HG02610 (cell line): ENCODE measurements around the gene PIGU.

ENCODE experiments used
- ATAC-seq: cut with Tn5 transposase; IDR thresholded peaks from one replicate; pipeline ENCODE4 v1.9.1; 2021; ENCODE audit warnings: mild to moderate bottlenecking, moderate library complexity; ENCODE audit not compliant: unreplicated experiment

PIGU gene

DNA sequence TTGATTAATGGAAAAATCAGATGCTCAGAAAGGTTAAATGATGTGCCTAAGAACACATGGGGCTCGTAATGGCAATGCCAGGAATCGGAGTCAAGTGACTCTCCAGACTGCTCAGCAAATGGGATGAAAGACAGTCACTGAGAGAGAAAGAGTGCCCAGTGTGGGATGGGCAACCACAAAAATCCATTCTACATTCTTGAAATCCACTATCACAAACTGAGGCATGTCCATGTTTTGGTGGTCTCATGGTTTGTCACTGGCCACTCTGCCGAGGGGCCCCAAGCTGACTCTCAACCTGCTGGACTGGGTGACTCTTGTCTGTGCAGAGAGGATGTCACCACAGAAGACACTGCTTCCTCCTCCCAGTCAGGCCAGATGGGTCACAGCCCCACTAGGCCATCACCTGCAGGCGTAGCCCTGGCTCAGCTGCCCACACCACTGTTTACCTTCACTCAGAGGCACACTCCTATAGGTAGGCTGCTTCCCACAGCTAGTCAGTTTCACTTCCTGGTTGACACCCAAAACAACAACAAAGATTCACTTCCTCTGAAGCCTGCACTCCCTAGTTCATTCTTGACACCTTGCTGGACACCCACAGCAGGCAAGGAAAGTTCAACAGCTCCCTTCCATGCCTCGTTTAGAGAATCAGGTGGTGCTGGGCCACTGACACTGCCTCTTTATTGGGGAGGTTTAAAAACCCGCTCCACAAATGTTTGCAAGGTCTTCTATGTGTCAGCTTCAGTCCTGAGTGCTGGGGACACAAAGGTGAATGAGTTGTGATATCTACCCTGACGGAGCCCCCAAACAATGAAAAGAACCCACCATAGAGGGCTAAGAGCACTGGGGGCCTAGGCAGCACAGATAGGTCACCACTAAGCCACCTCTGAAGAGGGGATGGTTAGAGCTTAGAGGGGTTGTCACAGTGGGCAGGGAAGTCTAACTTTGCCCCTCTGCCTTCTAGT is 96.6 kb downstream of the PIGU start:
- no peak for ATAC-seq

DNA sequence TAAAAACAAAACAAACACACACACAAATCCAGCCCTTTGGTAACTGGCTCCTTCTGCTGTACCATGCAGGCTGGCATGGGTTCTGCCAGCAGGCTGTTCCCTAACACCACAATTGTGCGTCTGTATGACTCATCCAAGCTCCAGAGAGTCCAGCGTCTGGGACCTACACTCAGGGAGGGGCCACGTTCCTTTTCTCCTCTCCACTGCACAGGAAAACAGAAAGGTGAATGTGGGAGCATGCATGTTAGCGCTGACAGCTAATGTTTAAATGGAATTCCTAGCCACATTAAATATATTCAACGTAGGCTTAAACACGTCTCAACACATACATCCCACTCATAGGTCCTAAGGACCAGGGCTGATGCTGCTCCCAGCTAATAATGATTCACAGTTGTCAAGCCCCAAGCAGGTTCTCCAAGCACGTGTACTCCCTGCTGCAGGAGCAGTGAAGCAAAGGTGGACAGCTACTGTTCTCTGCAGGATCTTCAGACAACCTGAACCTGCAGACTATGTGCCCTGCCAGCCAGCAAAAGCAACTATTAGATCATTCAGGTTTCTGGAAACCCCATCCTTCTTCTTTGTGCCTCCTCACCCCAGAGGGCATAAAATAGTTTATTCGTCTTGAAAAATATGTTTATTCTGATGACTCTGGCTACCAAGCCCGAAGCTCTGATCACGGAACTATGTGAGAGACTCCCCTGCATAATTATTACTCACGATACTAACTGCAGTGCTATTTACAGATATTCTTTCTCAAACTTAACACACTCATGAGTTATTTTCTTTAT is 97.5 kb downstream of the PIGU start:
- no peak for ATAC-seq

DNA sequence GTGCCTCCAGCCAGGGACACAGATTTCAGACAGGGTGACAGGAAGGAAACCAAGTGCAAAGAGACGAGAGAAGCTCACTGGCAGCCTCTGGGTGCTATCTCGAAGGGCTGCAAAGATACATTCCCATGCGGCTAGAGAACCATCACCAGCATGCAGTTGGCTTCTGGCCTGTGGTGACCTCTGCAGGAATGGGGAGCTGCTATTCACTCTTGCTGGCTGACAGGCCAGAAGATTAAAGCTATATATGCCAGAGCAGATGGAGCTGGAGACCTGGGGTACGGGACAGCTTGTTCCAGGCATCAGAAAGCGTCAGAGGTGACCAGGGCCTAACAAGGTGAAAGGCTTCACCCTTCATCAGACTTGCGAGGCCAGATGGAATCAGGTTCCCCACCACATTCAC is 98.4 kb downstream of the PIGU start:
- no peak for ATAC-seq

DNA sequence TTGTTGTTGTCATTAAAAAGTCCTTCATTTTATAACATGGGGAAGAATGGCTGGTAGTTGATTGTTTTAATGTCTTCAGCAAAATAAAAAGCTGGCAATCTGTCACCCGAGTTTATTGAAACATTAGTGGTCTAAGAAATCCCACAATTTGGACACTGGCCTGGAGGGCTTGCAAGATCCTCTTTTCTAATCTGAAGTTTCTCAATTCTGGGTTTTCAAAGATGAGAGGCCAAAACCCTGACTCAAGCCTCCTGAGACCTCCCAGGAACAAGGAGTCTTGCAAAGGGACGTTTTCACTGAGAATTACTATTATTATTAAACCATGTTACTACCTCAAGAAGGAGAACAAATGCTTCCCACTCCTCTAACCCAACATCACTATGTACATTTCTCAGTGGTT is 98.9 kb downstream of the PIGU start:
- no peak for ATAC-seq

DNA sequence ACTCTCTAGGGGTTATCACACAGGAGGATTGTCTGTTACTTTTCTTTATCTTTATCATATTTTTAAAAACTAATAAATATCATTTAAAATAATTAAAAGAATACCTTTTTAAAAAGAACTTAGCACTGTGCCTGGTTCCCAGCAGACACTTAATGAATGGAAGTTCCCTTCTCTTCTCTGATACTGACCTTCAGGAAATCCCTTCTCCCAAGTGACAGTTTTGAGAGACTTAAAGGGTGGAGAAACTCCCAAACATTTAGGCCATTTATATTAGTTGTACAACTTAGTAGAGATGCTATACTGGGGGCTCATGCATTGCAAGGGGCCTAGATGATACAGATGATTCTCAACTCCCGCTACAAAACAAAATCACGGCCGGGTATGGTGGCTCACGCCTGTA is 99.8 kb downstream of the PIGU start:
- ATAC-seq = no peak

DNA sequence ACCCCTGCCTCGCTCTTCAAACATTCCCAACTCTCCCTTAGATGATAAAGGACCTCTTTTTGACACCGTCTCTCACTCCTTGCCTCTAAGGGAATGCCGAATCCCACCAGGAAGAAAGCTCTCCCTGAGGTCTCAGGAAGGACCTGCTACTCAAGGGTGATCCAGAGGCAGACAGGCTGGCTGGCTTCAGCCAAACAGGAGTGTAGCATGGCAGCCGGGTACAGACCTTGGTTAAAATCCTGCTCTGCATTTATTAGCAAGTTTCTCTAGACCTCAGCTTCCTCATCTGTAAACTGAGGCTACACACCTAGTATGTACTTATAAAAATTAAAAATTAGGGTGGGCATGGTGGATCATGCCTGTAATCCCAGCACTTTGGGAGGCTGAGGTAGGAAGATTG is 101.1 kb downstream of the PIGU start:
- no peak for ATAC-seq

DNA sequence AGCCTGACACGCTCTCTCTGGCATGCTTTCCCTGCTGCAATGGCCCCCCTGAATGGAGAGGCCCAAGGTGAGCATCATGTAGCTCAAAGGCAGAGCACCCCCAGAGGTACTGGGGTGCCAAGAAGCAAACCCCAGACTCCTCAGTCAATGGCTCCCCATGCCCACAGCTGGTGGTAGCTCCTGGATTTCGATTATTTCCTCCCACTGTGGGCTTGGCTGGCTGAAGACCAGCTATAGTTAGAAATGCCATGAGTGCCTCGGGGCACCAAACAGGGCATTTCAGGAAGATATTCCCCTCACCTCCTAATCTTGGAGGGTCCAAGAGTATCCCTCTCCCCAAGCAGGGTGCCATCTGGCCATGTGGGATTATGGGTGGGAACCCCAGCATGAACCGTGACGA is 101.6 kb downstream of the PIGU start:
- no peak for ATAC-seq

DNA sequence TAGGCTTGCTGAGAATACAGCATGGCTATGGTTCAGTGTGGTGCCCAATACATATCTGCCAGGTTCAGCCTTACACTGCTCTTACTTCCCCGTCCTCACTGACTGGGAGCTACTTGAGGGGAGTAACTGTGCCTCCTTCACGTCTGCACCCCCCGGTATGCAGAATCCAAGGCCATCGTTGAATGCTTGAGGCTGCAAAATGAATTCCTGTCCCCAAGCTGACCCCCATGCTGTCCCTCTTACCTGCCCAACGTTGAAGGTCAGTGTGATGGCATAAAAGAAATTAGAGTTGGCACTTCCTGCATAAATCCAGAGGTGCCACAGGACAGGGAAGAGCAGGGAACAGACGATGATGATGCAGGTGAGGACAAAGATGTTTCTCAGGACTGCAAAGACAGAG is 102.0 kb downstream of the PIGU start:
- ATAC-seq = no peak

DNA sequence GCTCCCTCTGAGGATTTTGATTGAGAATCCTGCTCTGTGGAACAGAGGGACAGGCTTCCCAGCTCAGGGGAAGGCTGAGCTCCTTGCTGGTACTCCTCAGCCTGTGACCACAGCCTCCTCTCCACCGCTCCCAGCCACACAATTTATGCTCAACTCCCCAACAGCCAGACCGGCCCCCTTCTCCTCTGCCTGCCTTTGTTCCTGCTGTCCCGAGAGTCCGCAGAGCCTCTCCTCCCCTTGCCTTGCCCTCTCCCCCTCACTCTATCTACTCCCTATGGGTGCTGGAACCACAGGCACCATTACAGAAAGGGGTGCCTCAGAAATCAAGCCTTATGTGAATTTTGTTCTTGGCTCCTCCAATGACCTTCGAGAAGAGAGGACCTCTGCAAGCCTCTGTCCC is 102.5 kb downstream of the PIGU start:
- no peak for ATAC-seq

DNA sequence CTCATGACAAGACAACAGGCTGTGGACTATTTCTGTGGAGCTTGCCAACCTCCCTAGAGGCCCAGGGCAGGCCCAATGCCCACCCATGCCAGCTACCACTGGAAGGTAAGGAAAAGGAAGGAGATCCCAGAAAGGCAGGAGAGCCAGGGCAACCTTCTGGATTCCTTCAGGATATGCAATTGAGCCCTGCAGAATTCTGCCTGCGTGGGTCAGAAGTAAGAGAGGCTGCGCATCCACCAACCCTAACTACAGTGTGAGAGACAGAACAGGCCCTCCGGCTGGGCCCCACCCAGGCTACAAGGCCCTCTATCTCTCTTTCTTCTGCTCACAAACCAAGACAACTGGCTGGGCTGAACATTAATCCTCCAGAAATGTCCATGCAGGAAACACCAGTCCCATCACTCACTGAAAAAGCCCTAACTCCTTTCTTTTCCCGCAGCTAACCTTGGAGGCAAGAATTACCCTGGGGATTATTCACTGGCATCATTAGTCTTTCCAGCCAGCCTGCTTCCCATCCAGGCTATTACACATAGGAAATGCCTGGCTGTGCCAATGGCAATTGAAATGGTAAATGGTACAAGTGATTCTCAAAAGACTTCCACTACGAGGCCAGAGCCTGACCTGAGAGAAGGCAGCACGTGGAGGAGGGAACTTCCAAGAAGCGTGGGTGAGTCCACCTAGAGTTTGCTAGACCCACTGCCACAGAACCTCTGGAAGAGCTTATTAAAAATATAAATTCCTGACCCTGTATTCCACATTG is 103.2 kb downstream of the PIGU start:
- no peak for ATAC-seq

DNA sequence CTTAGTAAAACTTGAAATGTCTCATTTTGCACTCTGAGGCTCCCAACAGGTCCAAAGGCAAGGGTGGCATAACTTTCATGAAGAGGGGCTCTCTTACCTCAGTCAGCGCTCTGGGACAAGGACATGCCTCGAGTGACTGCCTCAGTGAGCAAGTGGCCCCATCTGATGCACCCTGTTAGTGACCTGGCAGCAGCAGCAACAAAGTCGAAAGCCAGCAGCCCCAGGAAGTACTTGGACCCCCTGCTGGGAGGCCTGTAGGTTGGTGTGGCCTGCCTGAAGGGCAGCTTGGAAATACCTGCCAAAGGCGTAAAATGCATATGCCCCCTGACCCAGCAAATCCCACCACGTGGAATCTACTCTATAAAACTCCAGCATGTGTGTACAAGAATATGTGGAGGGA is 105.1 kb downstream of the PIGU start:
- ATAC-seq = no peak

DNA sequence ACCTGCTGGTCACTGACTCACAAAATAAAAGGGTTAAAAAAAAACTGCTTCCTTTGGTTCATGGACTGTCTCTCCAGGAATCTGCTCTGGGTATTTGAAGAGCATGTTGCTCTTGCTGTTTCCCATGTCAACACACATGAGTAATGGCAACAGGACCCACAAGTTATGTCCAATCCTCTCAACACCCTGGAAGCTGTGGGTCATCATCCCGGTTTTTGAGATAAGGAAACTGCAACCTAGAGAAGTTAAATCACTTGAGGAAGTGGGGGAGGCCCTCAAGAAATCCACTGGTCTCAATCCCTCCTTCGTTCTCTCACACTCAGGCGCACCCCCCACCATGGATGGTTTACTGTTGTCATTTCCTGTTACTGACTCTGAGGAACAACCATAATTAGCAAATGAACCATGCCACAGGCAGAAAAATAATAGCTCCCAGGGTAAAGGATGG is 106.0 kb downstream of the PIGU start:
- no peak for ATAC-seq

DNA sequence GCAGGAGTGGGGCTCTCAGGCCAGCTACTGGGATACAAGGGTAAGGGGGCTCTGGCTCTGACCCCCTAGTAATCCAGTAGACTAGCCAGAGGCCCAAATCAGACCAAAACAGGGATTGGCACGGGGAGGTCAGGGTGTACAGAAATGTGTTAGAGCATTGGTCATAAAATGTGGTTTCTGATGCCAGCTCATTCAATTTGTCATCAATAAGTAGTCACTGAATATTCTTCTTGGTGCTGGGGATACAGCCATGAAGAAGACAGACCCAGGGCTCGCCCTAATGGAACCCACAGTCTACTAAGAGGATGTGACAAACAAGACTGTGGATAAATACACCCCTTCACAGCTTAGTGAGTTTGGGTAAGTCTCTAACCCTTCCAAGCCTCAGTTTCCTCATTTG is 107.3 kb downstream of the PIGU start:
- ATAC-seq = no peak

DNA sequence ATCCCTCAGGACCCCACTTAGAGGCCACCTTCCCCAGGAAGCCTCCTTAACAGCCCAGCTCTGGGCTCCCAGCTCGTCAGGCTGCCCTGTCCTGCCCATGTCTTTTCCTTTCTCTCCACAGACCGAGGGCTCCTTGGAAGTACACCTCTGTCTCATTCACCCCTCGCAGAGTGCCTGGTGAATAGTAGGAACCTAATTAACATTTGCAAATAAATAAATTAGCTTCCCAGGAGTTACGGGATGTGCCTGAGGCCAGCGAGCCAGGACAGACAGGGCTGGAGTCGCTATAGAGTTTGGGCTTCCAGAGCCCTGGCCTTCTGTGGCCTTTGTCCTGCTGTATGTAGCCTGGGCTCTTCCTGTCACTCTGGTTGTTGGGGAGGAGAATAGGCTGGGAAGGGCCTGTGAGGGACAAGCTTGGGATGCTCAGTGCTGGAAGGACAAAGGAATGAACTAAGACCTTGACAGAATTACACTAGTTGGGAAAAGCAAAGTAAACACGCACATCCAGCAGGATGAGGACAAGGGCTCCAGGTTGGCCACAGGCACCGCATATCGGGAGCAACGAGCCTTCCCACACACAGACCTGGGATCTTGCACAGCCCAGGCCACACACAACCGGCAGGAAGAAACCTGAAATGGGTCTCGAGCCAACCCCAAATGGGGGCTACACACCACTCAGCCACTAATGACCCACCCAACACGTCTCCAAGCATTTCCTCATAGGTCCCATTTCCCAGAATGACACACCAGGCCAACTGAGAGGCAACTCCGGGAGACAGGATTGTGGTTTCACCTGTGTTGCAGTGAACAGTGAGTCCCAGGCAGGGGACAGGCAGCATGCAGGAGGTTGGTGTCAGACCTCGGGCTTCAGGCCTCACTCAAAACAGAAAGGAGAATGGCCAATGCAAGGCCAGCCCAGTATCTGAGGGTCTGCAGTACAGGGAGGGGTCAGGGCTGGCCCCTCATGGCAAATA is 108.7 kb downstream of the PIGU start:
- no peak for ATAC-seq

DNA sequence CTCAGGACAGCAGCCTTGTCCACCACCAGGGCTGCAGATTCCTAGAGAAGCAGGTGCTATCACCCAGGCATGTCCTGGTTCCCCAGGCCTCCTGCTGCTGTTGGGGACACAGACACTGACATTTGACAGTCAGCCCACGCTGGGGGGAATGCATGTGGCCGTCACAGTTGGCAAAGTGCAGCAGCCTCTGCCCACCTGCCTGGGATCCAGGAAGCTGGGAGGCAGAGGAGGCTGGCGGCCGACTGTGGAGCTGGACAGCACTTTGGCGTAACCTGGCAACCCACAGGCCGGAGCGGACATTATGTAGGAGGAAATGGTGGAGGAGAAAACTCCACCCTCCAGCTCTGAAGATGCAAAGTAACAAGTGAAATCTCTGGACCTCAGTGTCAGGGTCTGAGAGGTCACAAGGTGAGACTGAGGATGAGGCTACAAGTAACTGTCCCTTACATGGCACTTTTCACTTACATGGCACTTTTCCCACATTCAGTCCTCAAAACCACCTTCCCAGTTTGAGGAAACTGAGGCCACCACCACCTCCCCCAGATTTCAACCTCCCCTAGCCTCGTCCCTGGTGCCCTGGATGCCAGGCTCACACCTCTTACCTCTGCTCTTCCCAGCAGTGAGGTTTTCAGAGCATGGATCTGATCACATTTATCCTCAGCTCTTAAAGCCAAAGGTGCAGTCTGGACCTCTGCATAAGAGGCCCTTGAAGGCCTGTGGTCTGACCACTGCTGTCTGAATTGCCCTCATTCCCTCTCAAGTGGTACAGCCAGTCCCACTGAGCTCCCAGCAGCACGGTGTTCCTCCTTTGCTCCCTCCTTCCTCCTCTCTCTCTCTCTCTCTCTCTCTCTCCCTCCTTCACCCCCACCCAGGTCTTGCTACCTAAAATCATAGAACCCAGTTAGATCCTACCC is 109.7 kb downstream of the PIGU start:
- ATAC-seq = no peak

DNA sequence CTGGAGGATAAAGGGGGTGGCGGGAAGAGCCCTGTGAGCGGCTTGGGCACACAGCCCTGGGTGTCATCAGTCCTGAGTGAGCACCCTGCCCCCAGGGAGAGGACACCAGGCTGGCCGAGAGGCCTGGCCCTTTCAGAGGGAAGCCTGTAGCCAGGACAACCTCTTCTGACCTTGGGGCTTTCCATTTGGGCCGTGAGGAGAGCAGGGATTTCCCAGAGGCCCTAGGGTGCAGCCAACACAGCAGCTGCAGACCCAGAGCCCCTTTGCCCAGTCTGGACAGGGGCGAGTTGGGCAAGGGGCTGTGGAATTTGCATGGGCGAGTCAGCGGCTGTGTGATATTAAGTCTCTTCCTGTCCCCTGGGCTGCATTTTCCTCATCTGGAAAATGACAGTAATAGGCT is 112.1 kb downstream of the PIGU start:
- no peak for ATAC-seq

DNA sequence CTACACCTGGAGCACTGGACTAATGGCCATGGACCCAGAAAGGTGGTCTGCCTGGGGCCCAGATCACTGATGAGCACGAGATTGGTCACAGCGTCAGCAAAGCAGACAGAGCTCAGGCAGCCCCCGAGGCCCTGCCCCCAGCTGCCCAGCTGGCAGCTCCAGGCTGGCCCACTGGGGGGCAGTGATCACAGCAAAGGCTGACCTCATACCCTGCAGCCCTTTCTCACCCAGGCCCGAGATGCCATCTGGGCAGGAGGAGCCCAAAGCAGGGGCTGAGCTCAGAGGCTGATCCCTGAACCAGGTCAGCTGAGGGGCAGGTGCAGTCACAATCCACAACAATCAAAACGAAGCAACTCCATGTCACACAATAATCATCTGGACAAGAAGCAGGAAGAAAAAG is 114.3 kb downstream of the PIGU start:
- ATAC-seq = no peak

DNA sequence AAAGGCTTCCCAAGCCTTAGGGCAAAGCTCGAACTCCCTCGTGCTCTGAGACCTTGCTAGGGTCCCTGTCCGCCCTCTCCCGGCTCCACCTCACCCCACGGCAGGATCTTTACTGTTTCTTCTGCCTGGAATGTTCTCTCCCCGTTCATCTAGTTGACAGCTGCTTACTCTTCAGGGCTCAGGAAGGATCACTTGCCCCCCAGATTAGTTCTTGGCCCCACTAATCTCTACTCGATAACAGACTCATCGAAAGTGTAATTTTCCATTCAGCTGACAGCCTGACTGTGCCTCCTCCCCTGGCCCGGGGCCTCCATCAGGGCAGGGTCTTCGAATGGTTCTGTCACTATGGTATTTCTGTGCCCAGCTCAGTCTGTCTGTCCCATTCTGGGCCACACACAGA is 115.2 kb downstream of the PIGU start:
- no peak for ATAC-seq

DNA sequence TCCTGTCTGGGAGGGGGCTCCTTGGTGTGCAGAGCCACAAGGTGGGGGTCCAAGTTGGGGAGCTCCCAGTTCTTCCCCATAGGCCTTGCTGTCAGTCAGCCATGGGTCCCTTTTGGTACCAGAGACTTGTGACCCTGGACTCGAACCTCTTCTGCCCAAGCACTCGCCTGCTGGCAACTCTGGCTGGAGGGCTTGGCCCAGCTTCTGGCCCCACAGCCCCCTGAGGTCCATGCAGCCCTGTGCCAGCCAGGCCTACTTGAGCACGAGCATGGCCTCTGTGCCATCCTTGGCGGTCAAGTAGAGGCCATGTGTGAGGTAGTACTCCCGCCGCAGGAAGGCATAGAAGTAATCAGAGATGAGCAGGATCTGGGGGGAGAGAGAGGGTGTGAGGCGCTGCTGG is 116.3 kb downstream of the PIGU start:
- no peak for ATAC-seq
